ENCODE measurements around the gene PEA15.

The PEA15 gene

GRCh38 chr1:160193832-160194736 is 11.1 kb upstream of the PEA15 start:
- ChIA-PET CTCF (interaction anchor here (0.5 to 6.7 kb wide), 57 partner anchors 9 to 864 kb away, joined by 3 to 88 read pairs (median 5); partner anchors contain the start of genes COPA, DCAF8, NCSTN and PEA15), POLR2A (interaction anchor here (0.5 to 2.3 kb wide), 6 partner anchors 8 to 98 kb away, joined by 3 to 9 read pairs (median 4); no protein-coding TSS in a partner anchor)
- Histone ChIP-seq H3K4me1 (ENCODE audit: control insufficient read depth, insufficient read depth, low read length) (no peaks in the 10 kb centered on the region), H3K4me3 (ENCODE audit: low read depth, low read length) (no peak overlapping the region), H3K9me3 (ENCODE audit: control insufficient read depth, insufficient read depth, low read depth, low read length) (no peaks in the 10 kb centered on the region), H3K27ac (ENCODE audit: extremely low read depth, low read depth, low read length) (no peak overlapping the region), H3K36me3 (ENCODE audit: control insufficient read depth in 2 of 2, insufficient read depth in 1 of 2, low read length in 2 of 2) (no peaks in the 10 kb centered on the region)
- TF ChIP-seq ZFP37 (tag by site-specific recombination; IDR thresholded peaks at IDR 0.05) (no peak), HOXD13 (CRISPR knock-in tag; IDR thresholded peaks at IDR 0.05; ENCODE audit: borderline replicate concordance) (no peak), ZNF239 (tag by site-specific recombination; IDR thresholded peaks at IDR 0.05) (peak; percentile 45; the same call in 1 of the 2 replicates), ZNF560 (tag by site-specific recombination; IDR thresholded peaks at IDR 0.05; ENCODE audit: borderline replicate concordance) (no peak), ZSCAN4 (tag by site-specific recombination; IDR thresholded peaks at IDR 0.05) (peak; percentile 69; the same call in 1 of the 2 replicates), ZNF311 (tag by site-specific recombination; IDR thresholded peaks at IDR 0.05; ENCODE audit: borderline replicate concordance) (peak; percentile 22; the same call in 1 of the 2 replicates), KLF10 (tag by site-specific recombination; IDR thresholded peaks at IDR 0.05) (no peak), ZNF621 (tag by site-specific recombination; IDR thresholded peaks at IDR 0.05) (peak; percentile 49; the same call in 1 of the 2 replicates), ZNF146 (tag by site-specific recombination; IDR thresholded peaks at IDR 0.05) (peak; percentile 31), ZNF10 (tag by site-specific recombination; IDR thresholded peaks at IDR 0.05) (no peak), ZNF133 (tag by site-specific recombination; IDR thresholded peaks at IDR 0.05) (no peak; the same call in 1 of the 2 replicates), ZNF24 (tag by site-specific recombination; IDR thresholded peaks at IDR 0.05) (no peak), ZIC2 (tag by site-specific recombination; IDR thresholded peaks at IDR 0.05) (no peak), HOXA7 (CRISPR knock-in tag; IDR thresholded peaks at IDR 0.05; ENCODE audit: borderline replicate concordance) (no peak), ZNF18 (tag by site-specific recombination; IDR thresholded peaks at IDR 0.05) (peak; percentile 88), ZNF776 (tag by site-specific recombination; IDR thresholded peaks at IDR 0.05; ENCODE audit: borderline replicate concordance) (peak; percentile 43; the same call in 1 of the 2 replicates), ZNF248 (tag by site-specific recombination; IDR thresholded peaks at IDR 0.05) (peak; percentile 9; the same call in 1 of the 2 replicates), ZNF202 (tag by site-specific recombination; IDR thresholded peaks at IDR 0.05; ENCODE audit: borderline replicate concordance) (0 out of 2 replicates have a peak, but pooled peaks have one; percentile 7), ZNF670 (tag by site-specific recombination; IDR thresholded peaks at IDR 0.05; ENCODE audit: low read depth) (peak; percentile 66; the same call in 1 of the 2 replicates), ZNF521 (tag by site-specific recombination; IDR thresholded peaks at IDR 0.05) (0 out of 2 replicates have a peak, but pooled peaks have one; percentile 14), ZNF785 (tag by site-specific recombination; IDR thresholded peaks at IDR 0.05) (peak; percentile 12; the same call in 1 of the 2 replicates), ZNF707 (tag by site-specific recombination; IDR thresholded peaks at IDR 0.05) (peak; percentile 56; the same call in 1 of the 2 replicates), ZNF221 (tag by site-specific recombination; IDR thresholded peaks at IDR 0.05; ENCODE audit: borderline replicate concordance) (no peak), SP7 (tag by site-specific recombination; IDR thresholded peaks at IDR 0.05) (no peak), ZNF580 (tag by site-specific recombination; IDR thresholded peaks at IDR 0.05) (no peak), ZNF558 (tag by site-specific recombination; IDR thresholded peaks at IDR 0.05) (no peak), PATZ1 (tag by site-specific recombination; IDR thresholded peaks at IDR 0.05) (no peak), ZNF214 (tag by site-specific recombination; IDR thresholded peaks at IDR 0.05; ENCODE audit: borderline replicate concordance) (no peak)
- TF ChIP-seq, protein P1, sequence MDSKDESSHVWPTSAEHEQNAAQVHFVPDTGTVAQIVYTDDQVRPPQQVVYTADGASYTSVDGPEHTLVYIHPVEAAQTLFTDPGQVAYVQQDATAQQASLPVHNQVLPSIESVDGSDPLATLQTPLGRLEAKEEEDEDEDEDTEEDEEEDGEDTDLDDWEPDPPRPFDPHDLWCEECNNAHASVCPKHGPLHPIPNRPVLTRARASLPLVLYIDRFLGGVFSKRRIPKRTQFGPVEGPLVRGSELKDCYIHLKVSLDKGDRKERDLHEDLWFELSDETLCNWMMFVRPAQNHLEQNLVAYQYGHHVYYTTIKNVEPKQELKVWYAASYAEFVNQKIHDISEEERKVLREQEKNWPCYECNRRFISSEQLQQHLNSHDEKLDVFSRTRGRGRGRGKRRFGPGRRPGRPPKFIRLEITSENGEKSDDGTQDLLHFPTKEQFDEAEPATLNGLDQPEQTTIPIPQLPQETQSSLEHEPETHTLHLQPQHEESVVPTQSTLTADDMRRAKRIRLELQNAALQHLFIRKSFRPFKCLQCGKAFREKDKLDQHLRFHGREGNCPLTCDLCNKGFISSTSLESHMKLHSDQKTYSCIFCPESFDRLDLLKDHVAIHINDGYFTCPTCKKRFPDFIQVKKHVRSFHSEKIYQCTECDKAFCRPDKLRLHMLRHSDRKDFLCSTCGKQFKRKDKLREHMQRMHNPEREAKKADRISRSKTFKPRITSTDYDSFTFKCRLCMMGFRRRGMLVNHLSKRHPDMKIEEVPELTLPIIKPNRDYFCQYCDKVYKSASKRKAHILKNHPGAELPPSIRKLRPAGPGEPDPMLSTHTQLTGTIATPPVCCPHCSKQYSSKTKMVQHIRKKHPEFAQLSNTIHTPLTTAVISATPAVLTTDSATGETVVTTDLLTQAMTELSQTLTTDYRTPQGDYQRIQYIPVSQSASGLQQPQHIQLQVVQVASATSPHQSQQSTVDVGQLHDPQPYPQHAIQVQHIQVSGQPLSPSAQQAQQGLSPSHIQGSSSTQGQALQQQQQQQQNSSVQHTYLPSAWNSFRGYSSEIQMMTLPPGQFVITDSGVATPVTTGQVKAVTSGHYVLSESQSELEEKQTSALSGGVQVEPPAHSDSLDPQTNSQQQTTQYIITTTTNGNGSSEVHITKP (tag by site-specific recombination; IDR thresholded peaks at IDR 0.05): no peak
